GM21515 (cell line): ENCODE data around the gene LINS1.

Experiments
- ATAC-seq: cut with Tn5 transposase; IDR thresholded peaks from one replicate; pipeline ENCODE4 v1.9.1; 2021; ENCODE audit not compliant: unreplicated experiment

LINS1 gene

DNA sequence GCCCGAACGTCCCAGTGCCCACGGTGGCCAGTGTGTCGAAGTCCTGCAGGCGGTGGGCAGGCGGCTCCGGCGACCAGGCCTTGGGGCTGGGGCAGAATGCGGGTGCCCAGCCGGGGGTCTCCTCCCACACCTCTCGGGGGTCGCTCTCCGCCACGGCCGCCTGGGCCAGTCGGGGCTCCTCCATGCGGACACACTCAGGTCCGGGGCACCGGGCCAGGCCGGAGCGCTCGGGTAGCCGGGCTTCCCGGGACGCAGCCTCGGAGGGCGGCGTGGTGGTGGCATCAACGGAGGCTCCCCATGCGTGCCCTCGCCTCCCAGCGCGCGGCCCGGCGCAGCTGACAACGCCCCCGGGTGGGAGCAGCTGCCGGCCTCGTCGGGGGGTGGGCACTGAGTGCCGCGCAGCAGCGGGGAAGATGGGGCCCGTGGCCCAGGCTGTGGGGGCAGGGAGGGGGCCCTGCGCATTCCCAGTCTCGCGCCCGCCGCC is 43.2 kb downstream of the LINS1 start:
- ATAC-seq: no peak

DNA sequence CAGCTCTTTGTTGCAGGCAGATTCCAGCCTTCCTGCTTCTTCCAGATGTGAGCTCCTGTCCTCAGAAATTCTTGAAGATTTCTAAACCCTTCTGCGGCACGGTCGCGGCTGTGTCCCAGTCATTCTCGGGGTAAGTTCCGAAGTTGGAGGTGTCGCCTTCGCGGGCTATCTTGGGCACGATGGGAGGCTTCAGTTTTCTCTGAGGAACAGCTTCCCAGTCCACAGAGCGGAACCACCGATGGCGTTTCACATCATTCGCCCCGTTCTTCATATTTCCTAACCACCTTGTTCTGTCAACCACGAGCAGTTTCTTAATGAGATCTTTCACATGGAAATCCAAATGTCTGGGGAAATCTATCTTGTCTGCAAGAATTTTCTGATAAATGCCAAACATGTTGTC is 48.5 kb downstream of the LINS1 start:
- ATAC-seq: no peak

DNA sequence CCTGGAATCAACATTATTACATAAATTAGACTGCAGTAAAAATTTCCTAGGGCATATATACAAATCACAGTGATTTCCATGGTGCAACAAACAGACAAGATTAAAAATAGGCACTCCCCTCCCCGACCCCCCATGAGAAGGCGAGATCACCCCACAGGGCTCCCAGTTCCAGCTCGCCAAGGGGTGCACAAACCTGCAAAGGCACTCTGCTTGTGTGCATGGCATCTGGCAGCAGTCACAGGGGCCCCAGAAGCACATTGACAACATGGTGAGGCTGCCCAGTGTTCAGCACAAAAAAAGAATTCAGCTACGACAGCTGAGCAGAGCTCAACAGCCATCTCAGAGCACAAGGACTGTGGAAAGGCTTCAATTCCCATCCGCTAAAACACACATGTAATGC is 54.0 kb downstream of the LINS1 start:
- ATAC-seq: no peak

DNA sequence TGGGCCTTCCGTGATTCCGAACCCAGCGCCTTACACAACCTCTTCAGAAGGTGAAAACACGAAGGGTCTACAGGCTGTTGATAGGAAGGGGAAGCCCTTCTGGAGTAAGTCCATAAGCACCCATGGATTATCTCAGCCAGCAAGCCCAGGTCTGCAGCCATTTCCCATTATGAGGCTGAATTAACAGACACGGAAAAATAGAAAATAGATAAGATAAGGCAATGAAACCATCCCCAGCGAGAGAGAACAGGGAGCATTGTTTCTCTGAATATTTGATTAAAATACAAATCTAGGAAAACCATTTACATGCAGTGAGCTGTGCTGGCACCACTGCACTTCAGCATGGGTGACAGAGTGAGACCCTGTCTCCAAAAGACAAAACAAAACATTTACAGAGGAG is 57.0 kb downstream of the LINS1 start:
- ATAC-seq: no peak

DNA sequence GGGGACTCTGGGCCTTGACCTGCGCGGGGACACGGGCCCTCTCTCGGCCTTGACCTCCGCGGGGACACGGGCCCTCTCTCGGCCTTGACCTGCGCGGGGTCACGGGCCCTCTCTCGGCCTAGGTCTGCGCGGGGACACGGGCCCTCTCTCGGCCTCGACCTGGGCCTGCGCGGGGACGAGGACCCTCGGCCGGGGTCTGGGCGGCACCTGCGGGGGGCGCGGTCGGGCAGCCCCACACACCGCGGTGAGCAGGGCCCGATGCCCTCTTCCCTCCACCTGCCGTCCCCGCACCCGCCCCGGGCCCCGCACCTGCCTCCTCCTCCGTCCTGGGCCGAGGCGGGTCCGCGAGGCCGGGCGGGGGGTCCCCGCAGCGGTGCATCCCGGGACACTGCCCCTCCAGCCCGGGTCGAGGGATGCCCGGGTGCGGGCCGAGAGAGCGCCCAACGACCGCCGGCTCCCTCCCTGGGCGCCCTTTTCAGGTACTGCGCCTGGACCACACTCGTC is 57.6 kb downstream of the LINS1 start:
- no peak for ATAC-seq

DNA sequence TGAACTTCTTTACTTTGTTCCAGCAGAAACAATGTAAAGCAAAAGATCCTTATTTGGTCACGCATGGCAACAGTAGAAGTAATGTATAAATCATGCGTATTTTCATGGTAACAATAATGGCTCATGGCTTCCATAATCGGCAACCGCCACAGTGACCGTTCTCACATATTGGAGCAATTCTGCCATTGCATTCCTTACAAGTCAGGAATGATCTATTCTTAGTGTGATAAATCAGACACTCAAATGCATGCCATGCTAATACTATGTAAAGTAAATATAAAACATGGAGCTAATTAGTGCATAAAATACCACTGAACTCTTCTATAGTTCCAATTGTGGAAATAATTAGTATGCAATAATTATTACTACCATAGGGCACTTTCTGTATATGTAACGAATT is 59.7 kb downstream of the LINS1 start:
- ATAC-seq: no peak

DNA sequence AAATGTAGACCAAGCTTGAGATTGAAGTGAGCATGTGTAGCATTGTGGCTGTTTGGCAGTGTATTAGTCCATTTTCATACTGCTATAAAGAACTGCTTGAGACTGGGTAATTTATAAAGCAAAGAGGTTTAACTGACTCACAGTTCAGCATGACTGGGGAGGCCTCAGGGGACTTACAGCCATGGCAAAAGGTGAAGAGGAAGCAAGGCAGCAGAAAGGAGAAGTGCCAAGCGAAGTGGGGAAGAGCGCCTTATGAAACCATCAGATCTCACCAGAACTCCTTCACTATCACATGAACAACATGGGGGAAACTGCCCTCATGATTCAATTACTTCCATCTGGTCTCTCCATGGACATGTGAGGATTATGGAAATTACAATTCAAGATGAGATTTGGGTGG is 64.7 kb downstream of the LINS1 start:
- ATAC-seq: no peak

DNA sequence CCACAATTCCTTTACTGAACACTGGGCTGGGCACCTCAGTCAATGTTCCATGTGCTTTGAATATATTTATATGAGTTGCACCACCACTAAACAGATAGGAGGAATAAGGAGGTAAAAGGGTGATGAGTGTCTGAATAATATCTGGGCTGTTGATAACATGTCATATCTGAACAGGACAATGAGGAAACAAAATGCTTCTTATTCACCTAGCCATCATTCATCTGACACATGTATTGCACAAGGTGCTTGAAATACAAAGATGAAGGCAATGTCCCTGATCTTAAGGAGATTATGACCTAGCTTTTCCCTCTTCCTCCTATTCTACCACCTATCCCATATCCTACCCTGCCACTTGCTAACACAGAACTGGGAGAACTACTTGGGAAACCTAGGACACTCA is 65.3 kb downstream of the LINS1 start:
- no peak for ATAC-seq

DNA sequence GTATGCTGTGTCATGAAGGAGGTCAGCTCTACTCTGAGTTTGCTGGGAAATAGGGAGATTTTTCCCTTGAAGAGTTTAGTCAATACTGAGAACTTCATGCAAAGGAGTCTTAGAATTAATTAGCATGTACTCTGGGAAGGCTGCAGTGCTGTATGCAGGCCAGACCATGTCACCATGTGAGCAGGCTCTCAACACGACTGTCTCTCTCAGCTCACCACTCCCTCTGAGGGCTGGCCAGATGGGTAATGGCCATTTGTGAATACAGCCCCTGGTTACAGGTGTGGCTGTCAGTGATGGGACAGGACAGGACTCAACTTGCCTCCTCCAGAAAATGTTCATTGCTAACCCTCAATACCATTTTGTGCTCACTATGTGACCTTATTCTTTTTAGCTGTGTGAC is 68.1 kb downstream of the LINS1 start:
- no peak for ATAC-seq

DNA sequence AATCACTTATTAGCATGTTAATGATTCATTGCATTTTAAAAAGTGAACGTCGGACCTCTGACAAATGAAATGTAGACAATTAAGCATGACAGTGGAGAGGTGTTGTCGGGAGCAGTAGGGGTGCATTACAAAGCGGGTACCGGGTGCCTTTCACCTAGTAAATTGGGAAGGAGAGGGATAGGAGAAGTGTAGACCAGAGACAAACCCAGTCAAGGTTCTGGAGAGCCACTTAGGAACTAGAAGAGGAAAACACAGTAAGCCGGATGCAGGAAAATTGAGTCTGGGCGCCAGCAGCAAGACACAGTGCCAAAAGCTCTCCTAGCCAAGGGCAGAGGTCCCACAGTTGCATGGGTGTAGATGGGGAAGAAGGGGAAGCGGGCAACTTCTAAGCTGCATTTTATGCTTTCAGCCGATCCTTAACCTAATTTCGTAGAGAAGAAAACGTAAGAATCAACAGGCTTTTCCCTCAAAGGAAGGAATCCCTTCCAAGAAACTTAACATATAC is 70.1 kb downstream of the LINS1 start:
- no peak for ATAC-seq

DNA sequence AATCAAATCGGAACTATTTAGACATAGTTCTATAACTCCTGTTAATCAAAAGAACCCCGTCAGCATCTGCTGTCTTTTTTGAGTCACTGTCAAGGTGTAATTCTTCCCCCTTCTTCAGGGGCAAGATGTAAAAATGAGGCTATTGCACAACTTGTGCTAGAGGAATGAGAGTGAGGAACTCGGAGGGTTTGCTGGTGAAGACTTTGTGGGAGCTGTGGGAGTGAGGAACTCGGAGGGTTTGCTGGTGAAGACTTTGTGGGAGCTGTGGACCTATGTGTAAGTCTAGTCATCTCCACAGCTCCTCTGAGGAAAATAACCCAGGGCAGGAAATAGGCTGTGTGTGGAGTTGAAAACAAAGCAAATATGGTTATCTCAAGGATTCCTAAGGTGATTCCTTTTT is 70.8 kb downstream of the LINS1 start:
- no peak for ATAC-seq

DNA sequence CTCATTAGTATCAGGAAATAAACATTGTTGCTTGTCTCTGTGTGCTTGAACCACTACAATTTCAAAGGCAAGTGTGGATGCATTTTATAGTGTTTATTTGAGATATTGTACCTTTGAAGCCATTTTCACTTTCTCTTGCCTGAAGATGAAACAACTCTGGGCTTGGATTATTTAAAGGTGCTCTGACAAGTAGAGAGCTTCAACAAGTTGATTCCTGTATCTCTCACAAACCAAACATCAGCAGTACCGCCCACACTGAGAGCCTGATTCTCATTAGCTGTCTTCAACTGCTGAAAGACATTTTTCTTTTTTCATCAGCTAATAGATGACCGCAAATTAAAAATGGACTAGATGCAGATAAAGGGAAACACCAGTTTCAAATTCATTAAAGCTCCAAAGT is 72.4 kb downstream of the LINS1 start:
- ATAC-seq: no peak

DNA sequence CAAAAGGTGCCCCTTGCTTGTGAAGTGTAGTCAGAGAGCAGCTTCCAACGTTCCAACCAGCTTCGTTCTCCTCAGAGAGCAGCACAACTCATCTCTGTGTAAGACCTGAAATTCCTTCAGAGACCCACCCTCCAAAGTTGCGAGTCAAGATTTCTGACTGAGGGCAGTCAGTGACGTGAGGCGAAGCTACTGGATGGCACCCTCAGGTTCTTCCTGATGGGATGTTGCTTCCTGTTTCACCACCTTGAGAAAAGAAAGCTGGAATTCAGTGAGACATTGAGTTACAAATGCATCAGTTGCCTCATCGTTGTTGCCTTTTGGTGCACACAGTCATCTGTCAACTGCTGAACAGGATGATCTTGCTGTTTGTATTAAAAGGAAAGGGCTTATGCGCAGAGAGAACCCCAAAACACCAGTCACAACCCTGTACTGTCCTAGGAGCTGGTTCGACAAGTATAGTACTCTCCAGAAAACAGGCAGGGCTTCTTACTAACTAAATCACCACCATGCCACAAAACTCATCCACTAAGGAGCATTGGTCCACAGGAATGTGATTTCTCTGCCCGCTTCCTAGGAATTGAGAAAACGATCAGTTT is 73.1 kb downstream of the LINS1 start, which contains the start of gene CERS3:
TSS of gene CERS3 (minus strand) at position 118 of the 596 bp plus-strand sequence. CDS start 27,101 bp downstream, outside the sequence.
- no peak for ATAC-seq

DNA sequence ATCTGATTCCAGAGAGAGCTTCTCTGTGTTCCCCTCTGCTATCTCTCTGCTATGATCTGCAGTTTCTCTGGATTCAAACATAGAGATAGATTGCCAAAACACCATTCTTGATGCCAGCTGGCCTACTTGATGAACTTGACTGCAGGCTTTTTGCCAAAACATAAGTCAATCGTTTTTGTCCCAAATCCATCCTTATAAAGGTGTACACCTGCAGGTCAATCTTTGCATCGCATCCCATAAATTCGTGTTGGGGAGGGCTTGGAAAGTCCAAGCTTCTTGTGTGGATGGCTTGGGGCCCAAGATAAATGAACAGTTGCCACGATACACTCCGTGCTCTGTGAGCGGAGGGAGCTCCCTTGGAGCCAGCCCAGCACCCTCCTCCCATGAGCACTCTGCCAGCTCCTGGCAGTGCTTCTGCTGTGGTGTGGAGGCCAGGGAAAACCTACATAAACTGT is 75.9 kb downstream of the LINS1 start:
- no peak for ATAC-seq

DNA sequence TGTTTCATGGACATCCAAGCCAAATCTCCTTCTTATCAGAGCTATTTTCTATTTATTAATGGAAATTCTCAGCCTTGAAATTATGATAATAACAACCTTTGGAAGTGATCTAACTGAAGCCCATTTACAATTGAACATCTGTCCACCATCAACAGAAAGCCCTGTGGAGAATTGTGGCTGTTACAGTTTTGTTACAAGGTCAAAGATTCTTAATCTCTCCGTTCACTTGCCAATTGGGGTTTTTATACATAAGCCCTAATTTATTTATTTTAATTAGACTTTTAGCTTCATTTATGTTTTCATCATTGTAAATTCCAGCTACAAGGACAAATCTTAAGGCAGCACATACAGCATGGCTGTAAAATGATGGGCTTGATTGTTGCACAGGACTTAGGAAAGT is 76.5 kb downstream of the LINS1 start:
- ATAC-seq: no peak

DNA sequence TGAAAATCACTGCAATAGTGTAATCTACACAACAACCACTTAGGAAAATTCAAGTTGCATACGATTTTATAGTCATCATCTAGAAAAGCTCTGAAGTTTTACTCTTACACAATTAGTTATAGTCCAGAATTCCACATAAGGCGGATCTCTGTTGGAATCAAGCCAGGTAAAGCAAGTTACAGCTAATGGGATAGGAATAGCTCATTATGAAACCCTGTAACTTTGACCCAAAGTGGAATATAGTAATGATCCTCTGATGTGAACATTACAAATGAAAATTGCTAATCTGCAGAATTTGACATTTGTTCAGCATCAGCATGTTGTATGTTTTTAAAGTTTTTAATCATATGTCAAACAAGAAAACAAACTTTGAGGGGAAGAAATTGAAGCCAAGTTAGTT is 77.7 kb downstream of the LINS1 start:
- no peak for ATAC-seq

DNA sequence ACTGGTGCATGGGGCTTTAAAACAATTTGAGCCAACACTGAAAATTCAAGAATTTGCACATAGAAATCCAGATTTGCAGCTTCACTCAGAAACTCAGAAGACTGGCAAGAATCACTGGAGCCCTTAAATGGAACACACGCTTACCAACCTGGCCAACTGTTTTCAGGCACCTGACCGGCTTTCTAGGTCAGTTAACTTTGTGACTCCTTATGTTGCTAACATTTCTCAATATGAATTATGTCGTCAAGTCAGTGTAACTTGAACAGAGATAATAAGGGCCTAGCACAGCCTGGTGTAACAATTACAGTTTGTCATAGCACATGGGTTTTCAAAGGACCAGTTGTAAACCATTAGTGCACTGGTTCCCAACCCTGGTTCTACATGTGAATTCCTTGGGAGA is 80.1 kb downstream of the LINS1 start:
- ATAC-seq: no peak

DNA sequence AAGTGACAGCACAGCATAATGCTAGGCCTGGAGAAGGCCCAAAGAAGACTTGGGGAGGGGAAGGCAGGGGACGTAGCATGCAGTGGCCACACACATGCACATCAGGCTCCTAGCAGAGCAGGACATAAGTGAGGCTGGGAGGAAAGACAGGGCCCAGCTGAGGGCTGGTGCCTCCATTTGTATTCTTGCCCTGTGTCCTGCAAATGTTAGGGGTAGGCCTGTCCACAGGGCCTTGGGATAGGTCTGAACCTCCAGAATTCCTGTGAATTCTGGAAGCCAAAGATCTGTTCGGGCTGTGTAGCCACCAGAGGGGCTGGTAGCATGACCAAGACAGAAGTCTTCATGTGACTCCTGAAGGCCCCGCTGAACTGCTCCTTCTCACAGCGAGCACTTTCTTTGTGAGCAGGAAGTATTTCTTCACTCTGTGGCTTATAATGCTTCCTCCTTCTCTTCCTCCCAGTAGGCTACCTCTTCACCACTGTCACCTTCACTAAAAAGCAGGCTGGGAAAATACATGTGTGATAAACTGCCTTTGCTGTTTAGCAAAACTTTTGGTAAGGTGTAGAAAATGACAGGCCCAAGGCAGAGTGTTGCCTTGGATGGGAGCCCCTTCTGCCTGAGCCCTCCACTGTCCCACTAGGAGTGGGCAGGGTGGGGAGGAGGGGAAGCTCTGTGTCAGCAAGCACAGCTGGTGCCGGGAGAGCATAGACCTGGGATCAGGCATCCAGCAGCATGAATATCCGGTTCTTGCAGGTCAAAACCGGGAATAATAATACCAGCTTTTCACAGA is 81.7 kb downstream of the LINS1 start:
- ATAC-seq: no peak

DNA sequence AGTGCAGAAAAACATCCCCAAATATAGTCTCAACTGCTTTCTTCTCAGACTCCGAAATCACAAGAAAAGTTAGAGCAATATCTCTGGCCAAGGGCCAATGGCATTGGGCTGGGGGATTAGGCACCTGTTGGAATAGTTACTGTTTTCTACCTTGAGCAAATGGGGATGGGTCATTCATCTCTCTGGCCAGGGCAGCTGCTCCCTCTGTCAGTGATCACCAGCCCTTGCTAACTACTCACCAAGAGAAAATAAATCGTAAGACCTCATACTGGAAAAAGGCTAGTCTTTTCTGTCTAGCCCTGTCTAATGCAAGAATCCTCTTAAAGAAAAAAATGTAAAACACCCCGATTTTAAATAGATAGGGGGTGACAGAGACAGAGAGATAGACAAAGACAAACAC is 84.1 kb downstream of the LINS1 start:
- no peak for ATAC-seq
